ENCODE data around the gene ADAMTSL2.

- no peak for TF ChIP-seq PHF8 (IDR thresholded peaks at IDR 0.05; ENCODE audit: borderline replicate concordance, low read depth)
- TF ChIP-seq SMC3 (IDR thresholded peaks at IDR 0.05) = no peak
- no peak for TF ChIP-seq CTCF (IDR thresholded peaks at IDR 0.05)
- no peak for TF ChIP-seq MAFK (IDR thresholded peaks at IDR 0.05; ENCODE audit: partially characterized antibody)
- TF ChIP-seq EP300 (IDR thresholded peaks at IDR 0.05) = no peak
- TF ChIP-seq REST (IDR thresholded peaks at IDR 0.05) = no peak
- no peak for TF ChIP-seq POLR2A (IDR thresholded peaks at IDR 0.05; ENCODE audit: low read length)
- no peak for TF ChIP-seq ZC3H11A (IDR thresholded peaks at IDR 0.05)
- no peak for TF ChIP-seq NR3C1 (IDR thresholded peaks at IDR 0.05)
- no peak for TF ChIP-seq POLR2AphosphoS2 (conservative IDR thresholded peaks at IDR 0.05; ENCODE audit: low read length)
- no peak for TF ChIP-seq CHD2 (IDR thresholded peaks at IDR 0.05; ENCODE audit: low read length, partially characterized antibody)
- TF ChIP-seq MAX (IDR thresholded peaks at IDR 0.05) = no peak
- TF ChIP-seq RAD21 (conservative IDR thresholded peaks at IDR 0.05 in 1 of 2, IDR thresholded peaks at IDR 0.05 in 1 of 2) = no peak
- TF ChIP-seq CBX2 (IDR thresholded peaks at IDR 0.05; ENCODE audit: borderline replicate concordance, low read depth) = no peak
Observed at GRCh38 chr9:133487331-133487725, 47.2 kb upstream of the ADAMTSL2 start.
